GM21786 (cell line): ENCODE measurements around the gene TAS2R41.

Experiments
- ATAC-seq: cut with Tn5 transposase; IDR thresholded peaks from one replicate; pipeline ENCODE4 v1.9.1; 2021; ENCODE audit not compliant: unreplicated experiment

The TAS2R41 gene

GRCh38 chr7:143492799-143493739 lies 15.4 kb downstream of the TAS2R41 start:
- ATAC-seq: no peak

GRCh38 chr7:143493751-143494150 lies 16.1 kb downstream of the TAS2R41 start:
- peak; percentile 32 for ATAC-seq

GRCh38 chr7:143494622-143495021 lies 16.9 kb downstream of the TAS2R41 start:
- no peak for ATAC-seq

- ATAC-seq: no peak
These were observed 18.2 kb downstream of the TAS2R41 start for GRCh38 chr7:143495851-143496250.

GRCh38 chr7:143496263-143496662 lies 18.6 kb downstream of the TAS2R41 start:
- no peak for ATAC-seq

GRCh38 chr7:143497008-143497795 lies 19.5 kb downstream of the TAS2R41 start:
- no peak for ATAC-seq

GRCh38 chr7:143499246-143499645 lies 21.6 kb downstream of the TAS2R41 start:
- ATAC-seq: no peak

GRCh38 chr7:143499743-143500348 lies 22.2 kb downstream of the TAS2R41 start:
- ATAC-seq: no peak

GRCh38 chr7:143503261-143503660 lies 25.6 kb downstream of the TAS2R41 start:
- ATAC-seq: no peak

- no peak for ATAC-seq
These were observed 26.7 kb downstream of the TAS2R41 start for GRCh38 chr7:143504215-143504936.

GRCh38 chr7:143504937-143505297 lies 27.2 kb downstream of the TAS2R41 start:
- no peak for ATAC-seq

GRCh38 chr7:143505838-143506237 lies 28.2 kb downstream of the TAS2R41 start:
- ATAC-seq: no peak

GRCh38 chr7:143507094-143507518 lies 29.4 kb downstream of the TAS2R41 start:
- ATAC-seq: no peak

GRCh38 chr7:143507534-143508055 lies 29.9 kb downstream of the TAS2R41 start:
- ATAC-seq: no peak

GRCh38 chr7:143510854-143511592 lies 33.4 kb downstream of the TAS2R41 start:
- ATAC-seq: no peak

GRCh38 chr7:143511593-143512047 lies 33.9 kb downstream of the TAS2R41 start:
- no peak for ATAC-seq

GRCh38 chr7:143512488-143513340 lies 35.0 kb downstream of the TAS2R41 start:
- no peak for ATAC-seq

GRCh38 chr7:143514487-143514886 lies 36.8 kb downstream of the TAS2R41 start:
- no peak for ATAC-seq
